Stimulated activated CD4-positive, alpha-beta T cell treated with anti-CD3 and anti-CD28 coated beads, Interleukin-4, amount 100 ng/mL, for 1 hour (primary cell): ENCODE data around the gene SLC7A11.

Experiments used
- DNase-seq: peaks from one replicate; pipeline ENCODE4 v3.0.0-alpha.2; 2020

The SLC7A11 gene

GRCh38 chr4:138242076-138242833 is at the start of gene SLC7A11:
Gene SLC7A11 (minus strand): TSS chr4:138242349. CDS start chr4:138242069, 280 bp downstream.
- peak; percentile 25 for DNase-seq

GRCh38 chr4:138291431-138291830 is 49.3 kb upstream of the SLC7A11 start:
- no peak for DNase-seq

- no peak for DNase-seq
Measured at GRCh38 chr4:138290805-138291204, 48.7 kb upstream of the SLC7A11 start.

GRCh38 chr4:138279286-138279685 is 37.1 kb upstream of the SLC7A11 start:
- no peak for DNase-seq

GRCh38 chr4:138277133-138277532 is 35.0 kb upstream of the SLC7A11 start:
- no peak for DNase-seq

GRCh38 chr4:138275963-138276621 is 33.9 kb upstream of the SLC7A11 start:
- DNase-seq, result no peak

GRCh38 chr4:138275216-138275615 is 33.1 kb upstream of the SLC7A11 start:
- no peak for DNase-seq

- DNase-seq, result no peak
Measured at GRCh38 chr4:138269175-138269574, 27.0 kb upstream of the SLC7A11 start.

GRCh38 chr4:138267835-138268234 is 25.7 kb upstream of the SLC7A11 start:
- no peak for DNase-seq

GRCh38 chr4:138266948-138267347 is 24.8 kb upstream of the SLC7A11 start:
- DNase-seq, result no peak

- DNase-seq, result no peak
Measured at GRCh38 chr4:138263247-138263816, 21.2 kb upstream of the SLC7A11 start.

- no peak for DNase-seq
Measured at GRCh38 chr4:138262469-138262868, 20.3 kb upstream of the SLC7A11 start.

GRCh38 chr4:138262030-138262429 is 19.9 kb upstream of the SLC7A11 start:
- DNase-seq, result no peak

GRCh38 chr4:138259824-138260223 is 17.7 kb upstream of the SLC7A11 start:
- DNase-seq, result no peak

- DNase-seq, result no peak
Measured at GRCh38 chr4:138259271-138259670, 17.1 kb upstream of the SLC7A11 start.

GRCh38 chr4:138256608-138257007 is 14.5 kb upstream of the SLC7A11 start:
- DNase-seq, result no peak

- DNase-seq, result no peak
Measured at GRCh38 chr4:138255917-138256597, 13.9 kb upstream of the SLC7A11 start.

GRCh38 chr4:138252551-138252950 is 10.4 kb upstream of the SLC7A11 start:
- DNase-seq, result no peak

GRCh38 chr4:138251938-138252337 is 9.8 kb upstream of the SLC7A11 start:
- no peak for DNase-seq

GRCh38 chr4:138249132-138249531 is 7.0 kb upstream of the SLC7A11 start:
- DNase-seq, result no peak

GRCh38 chr4:138248058-138248457 is 5.9 kb upstream of the SLC7A11 start:
- no peak for DNase-seq

- no peak for DNase-seq
Measured at GRCh38 chr4:138247643-138248042, 5.5 kb upstream of the SLC7A11 start.

GRCh38 chr4:138243369-138243768 is 1.2 kb upstream of the SLC7A11 start:
- DNase-seq, result no peak

- DNase-seq, result no peak
Measured at GRCh38 chr4:138242834-138243156, 646 bp upstream of the SLC7A11 start.
